GM19099 (cell line): ENCODE measurements around the gene RSPO4.

Source experiments
- POLR2A ChIP-seq: IDR thresholded peaks from 3 replicates; pipeline ENCODE4 v1.6.1; 2011; ENCODE audit warnings: low read depth; ENCODE audit not compliant: insufficient read length; ENCODE audit errors: extremely low read depth

RSPO4 gene

DNA sequence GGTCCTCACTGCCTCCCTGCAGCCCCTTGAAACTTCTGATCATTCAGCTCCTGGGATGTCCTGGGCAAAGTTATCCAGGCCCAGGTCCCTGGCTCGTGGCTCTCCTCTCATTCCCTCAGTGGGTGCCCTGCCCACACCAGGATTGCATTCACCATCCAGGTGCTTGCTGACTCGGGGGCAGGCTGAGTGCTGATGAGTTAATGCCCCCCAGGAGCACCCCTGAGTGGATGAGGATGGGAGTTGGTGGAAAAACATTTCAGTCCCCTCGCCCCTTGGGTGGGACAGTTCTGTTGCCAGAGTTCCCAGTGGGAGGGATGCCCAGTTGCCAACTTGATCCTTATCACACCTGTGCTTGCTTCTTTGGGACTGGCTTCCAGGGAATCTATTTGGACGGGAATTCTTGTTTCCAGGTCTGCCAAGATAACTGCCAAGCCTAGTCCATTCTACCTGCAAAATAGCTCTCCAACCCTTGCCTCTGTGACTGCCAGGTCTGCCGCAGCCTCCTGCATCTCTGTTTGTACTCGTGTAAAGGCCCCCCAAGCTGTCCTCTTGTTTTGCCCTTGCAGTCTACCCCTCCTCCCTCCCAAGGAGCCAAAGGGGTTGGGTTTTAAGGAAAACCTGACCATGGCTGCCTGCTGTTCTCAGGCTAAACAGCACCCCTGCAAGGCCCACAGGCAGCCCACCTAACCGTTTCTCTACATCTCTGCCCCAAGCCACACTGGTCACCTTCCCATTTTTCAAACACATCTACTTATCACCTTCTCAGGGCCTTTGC, 11.6 kb upstream of the RSPO4 start:
- TF ChIP-seq POLR2A: no peak

DNA sequence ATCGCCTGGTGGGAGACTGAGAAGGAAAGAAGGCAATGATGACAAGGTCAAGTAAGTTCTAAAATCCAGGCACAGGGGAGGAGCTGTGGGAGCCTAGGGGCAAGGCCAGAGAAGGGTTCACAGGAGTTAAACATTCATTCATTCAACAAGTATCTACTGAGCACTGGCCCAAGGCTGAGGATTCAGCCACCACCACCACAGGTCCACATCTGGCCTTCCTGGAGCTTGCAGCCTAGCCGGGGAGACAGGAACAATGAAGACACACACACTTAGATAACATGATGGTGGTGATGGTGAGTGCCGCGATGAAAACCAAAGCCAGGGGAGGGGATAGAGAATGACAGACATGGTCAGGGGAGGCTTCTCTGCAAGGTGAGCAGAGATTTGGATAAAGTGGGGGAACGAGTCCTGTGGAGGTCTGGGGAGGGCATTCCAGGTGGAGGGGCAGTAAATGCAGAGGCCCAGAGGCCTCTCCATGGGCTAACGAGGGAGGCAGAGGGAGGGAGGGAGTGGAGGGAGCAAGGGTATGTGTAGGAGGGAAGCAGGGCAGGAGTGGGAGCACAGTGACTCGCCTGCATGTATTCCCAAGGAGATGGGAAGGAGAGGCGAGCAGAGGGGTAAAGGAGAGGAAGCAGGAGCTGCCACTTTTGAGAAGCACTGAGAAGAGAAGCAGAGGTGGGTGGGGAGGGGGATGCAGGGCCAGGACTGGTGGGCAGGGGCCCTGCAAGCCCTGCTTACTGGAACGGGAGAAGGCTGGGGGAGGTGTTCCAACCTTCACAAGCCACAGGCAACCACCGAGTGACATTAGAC, 10.5 kb upstream of the RSPO4 start:
- TF ChIP-seq POLR2A: no peak

DNA sequence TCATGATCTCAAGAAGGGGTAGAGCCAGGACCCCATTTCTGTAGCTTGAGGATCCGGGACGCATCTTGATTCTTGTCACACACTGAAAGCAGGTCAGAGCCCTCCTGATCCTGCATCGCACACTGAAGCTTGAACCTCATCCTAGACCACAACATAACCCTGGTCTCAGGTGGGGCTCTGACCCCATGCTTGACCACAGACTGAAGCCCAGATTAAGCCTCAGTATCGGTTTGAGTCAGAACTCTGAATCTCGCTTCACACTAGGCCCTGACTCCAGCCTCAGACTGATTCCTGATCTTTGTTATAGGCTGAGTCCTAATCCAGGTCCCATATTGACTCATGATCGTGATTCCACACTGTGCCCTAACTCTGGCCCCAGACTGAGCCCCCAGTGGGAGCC, 8.5 kb upstream of the RSPO4 start:
- no peak for TF ChIP-seq POLR2A

DNA sequence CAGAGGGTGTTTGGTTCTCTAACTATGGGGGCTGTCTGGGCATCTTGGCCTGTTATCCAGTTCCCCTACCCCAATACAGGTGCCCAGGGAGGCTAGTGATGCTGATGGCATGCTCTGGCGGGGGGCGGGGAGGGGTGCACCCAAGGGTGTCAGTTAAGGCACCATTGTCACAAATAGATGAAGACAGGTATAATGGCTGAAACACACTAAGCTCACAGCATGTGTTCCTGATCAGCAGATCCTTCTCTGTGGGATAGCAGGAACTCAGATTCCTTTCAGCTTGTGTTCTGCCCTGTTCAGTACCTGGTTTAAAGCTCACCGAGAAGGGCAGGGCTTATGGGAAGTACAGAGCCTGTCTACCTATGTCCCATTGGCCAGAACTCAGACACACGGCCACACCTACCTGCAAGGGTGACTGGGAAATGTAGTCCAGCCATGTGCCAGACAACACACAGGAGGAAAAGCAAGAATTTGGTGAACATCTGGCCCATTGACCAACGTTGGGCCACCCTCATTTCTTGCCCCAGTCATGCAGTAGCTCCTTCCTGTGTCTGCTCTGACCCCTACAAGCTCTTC, 3.4 kb upstream of the RSPO4 start:
- TF ChIP-seq POLR2A: no peak

DNA sequence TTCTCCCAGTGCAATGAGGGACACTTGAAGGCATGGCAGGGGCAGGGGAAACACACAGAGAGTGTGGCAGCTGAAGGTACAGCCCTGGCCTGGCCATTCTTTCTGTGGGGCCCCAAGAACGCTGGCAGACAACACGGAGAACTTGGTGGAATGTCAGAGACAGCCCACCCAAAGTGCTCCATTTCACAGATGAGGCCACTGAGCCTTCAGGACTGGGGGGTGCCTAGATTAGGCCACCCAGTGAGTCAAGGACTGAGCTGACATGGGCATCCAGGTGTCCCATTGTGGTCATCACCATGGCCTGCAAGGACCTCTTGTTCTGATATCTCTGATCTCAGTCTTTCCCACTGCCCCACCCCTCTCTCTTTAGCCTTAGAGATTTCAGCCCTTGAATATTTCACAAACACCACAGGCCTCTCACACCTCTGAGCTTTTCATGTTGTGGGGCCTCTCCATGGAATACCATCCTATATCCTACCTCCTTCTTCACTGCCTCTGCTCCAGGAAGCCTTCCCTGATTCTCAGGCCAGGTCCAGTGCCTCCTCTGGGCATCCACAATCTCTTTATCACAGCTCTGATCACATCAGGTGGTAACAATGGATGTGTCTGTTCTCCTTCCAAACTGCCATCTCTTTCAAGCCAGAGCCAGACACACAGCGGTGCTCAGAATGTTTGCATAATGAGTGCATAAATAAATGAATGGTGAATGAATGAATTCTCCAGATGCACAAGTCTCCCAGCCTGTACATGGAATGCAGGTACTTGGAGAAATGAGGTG, 2.0 kb upstream of the RSPO4 start:
- TF ChIP-seq POLR2A: no peak

DNA sequence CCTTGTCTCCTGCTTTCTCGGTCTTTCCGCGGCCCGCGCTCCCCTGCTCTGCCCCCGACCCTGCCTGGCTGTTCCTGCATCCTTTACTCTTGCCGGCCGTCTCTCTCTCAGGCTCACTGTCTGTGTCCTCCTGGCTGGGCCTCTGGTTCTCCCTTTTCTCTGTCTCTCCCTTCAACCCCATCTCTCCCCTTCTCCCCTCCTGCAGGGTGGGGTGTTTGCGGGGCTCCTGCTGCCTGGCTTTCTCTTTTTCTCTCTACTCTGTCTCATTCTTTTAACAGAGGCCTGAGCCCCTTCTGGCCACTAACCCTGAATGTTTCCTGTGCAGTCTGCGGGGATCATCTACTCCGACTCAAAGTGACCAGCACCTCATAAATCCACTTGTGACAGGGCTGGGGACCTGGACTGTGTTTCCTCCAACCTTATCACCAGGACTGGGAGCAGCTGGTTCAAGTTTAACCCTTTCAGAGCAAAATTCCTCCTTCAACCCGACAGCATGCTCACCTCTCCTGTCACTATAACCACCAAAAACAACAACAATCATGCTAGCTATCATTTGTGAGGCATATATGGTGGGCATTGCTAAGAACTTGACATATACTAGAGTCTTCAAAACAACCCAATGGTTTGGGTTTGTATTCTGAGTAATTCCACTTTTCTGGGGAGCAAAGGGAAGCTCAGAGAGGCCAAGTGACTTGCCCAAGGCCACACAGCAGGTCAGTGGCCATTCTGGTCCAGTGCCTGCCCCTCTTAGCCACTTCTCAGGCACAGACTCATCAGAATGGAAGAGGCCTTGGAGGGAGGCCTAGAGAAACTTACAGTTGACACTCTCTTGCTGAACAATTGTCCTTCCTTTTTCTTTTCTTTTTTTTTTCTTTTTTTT, 811 bp upstream of the RSPO4 start:
- no peak for TF ChIP-seq POLR2A

DNA sequence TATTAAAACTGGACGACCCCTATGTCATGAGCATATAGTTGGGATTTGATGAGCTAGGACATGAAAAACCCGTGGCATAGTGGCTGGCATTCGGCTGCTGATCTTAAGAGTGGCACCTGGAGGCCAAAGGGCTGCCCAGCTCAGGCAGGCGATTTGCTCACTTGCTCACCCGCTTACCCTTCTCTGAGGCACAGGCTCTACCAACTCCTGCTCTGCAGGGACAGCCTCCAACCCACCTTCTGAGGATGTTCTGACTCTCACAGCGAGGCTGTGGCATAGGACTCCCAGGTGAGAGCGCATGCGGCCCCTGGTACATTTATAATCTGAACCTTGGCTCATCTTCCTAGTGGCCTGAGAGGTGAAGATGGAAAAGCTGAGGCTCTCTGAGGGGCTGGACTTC, 995 bp downstream of the RSPO4 start:
- TF ChIP-seq POLR2A: no peak

DNA sequence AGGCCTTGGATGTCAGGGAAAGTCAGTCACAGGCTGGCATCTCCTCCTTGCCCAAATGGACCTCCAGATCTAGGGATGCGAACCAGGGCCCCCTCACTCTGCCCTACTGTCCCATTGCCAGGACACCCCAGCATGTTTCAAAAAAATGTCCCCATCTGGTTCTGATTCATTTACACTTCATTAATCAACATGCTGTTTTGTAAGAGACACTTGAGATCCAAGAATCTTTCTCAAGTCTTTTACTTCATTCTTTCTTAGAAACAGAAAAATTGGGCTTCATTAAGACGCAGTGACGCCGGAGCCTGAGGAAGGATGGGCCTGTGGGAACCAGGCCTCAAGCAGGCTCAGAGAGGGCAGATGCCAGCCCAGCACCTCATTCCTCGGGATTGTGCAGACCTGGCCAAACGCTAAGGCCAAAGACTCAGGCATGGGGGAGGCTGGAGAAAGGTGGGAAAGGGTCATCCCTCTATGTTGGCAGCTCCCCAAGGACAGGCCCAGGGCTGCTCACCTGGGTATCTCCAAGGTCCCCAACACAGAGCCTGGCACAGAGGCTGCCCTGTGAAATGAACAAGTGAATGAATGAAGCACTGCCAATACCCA, 3.8 kb downstream of the RSPO4 start:
- TF ChIP-seq POLR2A: no peak

DNA sequence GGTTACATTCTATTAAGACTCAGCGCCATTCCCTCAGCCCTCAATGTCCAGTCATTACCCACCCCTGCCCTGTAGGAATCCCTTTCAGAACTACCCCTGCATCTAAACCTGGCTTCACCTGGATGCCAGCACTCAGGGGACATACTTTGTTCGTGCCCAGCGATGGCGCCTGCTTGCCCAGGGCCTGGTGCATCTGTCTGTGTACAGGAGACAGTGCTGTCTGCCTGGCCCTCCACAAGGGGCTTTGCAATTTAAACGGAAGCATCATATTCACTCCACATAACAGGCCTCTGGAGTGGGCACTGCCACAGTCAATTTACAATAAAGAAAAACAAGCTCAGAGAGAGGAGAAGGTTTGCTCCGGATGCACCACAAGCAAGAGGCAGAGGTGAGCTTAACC, 4.6 kb downstream of the RSPO4 start:
- no peak for TF ChIP-seq POLR2A

DNA sequence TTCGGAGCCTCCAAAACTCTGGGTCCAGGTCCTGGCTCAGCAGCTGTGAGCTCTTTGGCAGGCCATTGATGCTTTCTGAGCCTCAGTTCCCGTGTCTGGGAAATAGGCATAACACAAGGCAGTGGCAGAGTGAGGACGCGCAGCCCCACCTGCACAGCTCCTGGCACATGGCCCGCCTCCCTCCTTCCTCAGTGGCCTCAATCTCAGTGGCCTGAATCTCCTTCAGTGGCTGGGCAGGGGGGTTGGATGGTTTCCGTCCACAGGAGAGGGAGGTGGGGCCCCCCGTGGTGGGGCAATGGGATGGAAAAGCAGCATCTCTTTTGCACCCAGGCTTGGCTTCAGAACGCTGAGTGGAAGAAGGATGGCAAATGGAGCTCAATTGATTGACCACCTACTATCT, 5.1 kb downstream of the RSPO4 start:
- TF ChIP-seq POLR2A: no peak

DNA sequence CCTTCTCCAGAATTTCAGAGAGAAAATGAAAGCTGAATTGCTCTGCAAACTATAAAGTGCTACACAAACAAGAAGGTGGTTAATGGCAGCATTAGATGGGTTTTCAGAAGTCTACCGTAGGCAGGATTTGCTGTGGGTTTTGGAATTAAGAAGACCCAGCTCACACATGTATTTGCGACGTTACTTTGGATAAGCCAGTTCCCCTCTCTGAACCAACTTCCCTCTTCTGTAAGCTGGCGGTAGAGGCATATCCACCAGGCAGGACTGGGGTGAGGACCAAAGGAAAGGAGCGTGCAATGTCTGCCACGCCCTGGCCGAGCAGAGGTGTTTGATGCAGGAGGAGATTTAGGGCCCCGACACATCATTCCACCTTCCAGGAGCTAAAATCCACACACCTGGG, 6.9 kb downstream of the RSPO4 start:
- TF ChIP-seq POLR2A: no peak

DNA sequence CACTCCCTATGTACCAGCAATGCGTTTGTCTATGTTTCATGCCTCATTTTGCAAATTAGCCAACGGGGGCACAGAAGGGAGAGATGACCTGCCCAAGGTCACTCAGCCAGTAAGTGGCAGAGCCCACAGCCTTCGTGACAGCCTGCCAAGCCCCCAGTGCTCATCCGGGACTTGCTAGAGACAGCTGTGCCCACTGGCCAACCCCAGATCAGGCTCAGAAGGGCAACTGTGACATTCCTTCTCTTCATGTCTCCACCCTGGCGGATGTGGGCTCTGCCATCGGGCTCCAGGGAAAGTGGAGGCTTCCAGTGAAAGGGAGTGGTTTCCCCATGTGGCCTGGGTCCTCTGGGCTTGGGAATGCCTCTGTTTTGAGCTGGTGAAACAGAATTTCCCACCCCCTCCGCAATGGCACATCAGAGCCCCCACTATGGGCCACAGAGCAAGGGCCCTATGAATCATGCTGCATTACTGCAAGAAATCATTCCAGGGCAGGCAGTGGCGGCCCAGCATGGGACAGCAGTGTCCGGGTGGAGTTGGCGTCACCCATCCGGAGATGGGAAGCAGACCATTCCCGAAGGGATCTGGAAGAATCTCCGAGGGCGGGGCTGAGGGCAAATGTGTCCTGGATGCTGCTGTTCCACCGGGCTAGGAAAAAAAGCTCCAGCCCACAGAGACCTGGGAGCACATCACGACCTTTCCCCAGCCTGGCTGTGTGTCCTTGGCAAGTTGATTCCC, 9.1 kb downstream of the RSPO4 start:
- TF ChIP-seq POLR2A: no peak

DNA sequence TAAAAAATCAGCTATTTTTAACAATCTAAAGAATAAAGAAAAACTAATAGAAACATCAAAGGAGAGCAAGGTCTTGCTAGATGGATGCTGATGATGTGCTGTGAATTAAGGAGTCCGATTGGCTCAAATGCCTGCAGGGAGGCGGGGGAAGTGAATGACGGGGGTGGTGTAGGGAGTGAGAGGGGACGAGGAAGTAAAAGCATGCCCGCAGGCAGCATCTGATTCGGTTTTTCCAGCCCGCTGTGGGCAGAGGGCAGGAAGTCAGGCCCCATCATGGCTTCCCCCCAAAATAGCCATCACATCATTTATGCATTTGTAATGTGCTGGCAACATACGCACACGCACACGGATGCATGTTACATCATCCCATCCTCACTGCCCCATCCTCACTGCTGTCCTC, 10.3 kb downstream of the RSPO4 start:
- TF ChIP-seq POLR2A: no peak
